ENCODE results near the gene RAMACL. TPM values are rescaled to one million over a fixed set of nuclear protein-coding genes. Genes with fewer than 3 reads are reported as not detected.
A peak's percentile ranks its signal among the peaks of the same experiment; 100 is the strongest.

RAMACL gene
- total RNA-seq, 6 experiments from 2014 or later: 0.19 to 1.4 (median 0.65) TPM

- TF ChIP-seq CTCF (IDR thresholded peaks at IDR 0.05) (no peak), POLR2A (IDR thresholded peaks at IDR 0.05) (no peak)
- 64% methylated on average over 4 of the region's 4 CpGs for WGBS (ENCODE audit: insufficient coverage, low coverage, low lambda C conversion rate, missing lambda C conversion rate)
- Histone ChIP-seq H3K4me3 (no peak overlapping the region), H3K36me3 (no peaks in the 10 kb centered on the region), H3K4me1 (peaks cover 0 to 6% (median 0%) of the 10 kb centered on the region in 4 donors), H3K27me3 (no peaks in the 10 kb centered on the region), H3K9me3 (no peaks in the 10 kb centered on the region), H3K27ac (no peak overlapping the region)
- ATAC-seq (no peak), DNase-seq (no peak)
- intact Hi-C loops (cut with DNase I): no loop called here
Observed at GRCh38 chr6:166589337-166589731, 2.9 kb upstream of the RAMACL start.

GRCh38 chr6:166588691-166589336, 2.3 kb upstream of the RAMACL start:
- intact Hi-C loops (cut with DNase I): no loop called here
- peaks cover 0 to 6% (median 0%) of the 10 kb centered on the region in 4 donors for H3K4me1 ChIP-seq
- no peak overlapping the region for H3K4me3 ChIP-seq
- DNase-seq: no peak
- 58% methylated on average over 11 of the region's 11 CpGs for WGBS (ENCODE audit: insufficient coverage, low coverage, low lambda C conversion rate, missing lambda C conversion rate)
- no peaks in the 10 kb centered on the region for H3K9me3 ChIP-seq
- ATAC-seq: peak in 2 of 4 donors; percentile 16 to 24
- no peak overlapping the region for H3K27ac ChIP-seq
- H3K36me3 ChIP-seq: no peaks in the 10 kb centered on the region
- no peaks in the 10 kb centered on the region for H3K27me3 ChIP-seq
- TF ChIP-seq CTCF (IDR thresholded peaks at IDR 0.05) (no peak), POLR2A (IDR thresholded peaks at IDR 0.05) (no peak)

GRCh38 chr6:166587631-166588413, 1.3 kb upstream of the RAMACL start:
- no peak for TF ChIP-seq CTCF (IDR thresholded peaks at IDR 0.05)
- TF ChIP-seq POLR2A (IDR thresholded peaks at IDR 0.05): no peak
- DNase-seq (no peak), ATAC-seq (peak in 2 of 4 donors; percentile 36)
- H3K27ac ChIP-seq: no peak overlapping the region
- no peak overlapping the region for H3K4me3 ChIP-seq
- peaks cover 0 to 6% (median 0%) of the 10 kb centered on the region in 4 donors for H3K4me1 ChIP-seq
- H3K9me3 ChIP-seq: no peaks in the 10 kb centered on the region
- 57% methylated on average over 10 of the region's 10 CpGs for WGBS (ENCODE audit: insufficient coverage, low coverage, low lambda C conversion rate, missing lambda C conversion rate)
- no peaks in the 10 kb centered on the region for H3K27me3 ChIP-seq
- intact Hi-C loops (cut with DNase I): no loop called here
- no peaks in the 10 kb centered on the region for H3K36me3 ChIP-seq

GRCh38 chr6:166584853-166585429, 1.5 kb downstream of the RAMACL start:
- WGBS (ENCODE audit: insufficient coverage, low coverage, low lambda C conversion rate, missing lambda C conversion rate): 68% methylated on average over 11 of the region's 12 CpGs
- DNase-seq (no peak), ATAC-seq (no peak)
- no peaks in the 10 kb centered on the region for H3K9me3 ChIP-seq
- H3K36me3 ChIP-seq: no peaks in the 10 kb centered on the region
- intact Hi-C loops (cut with DNase I): no loop called here
- no peaks in the 10 kb centered on the region for H3K27me3 ChIP-seq
- no peak overlapping the region for H3K27ac ChIP-seq
- H3K4me1 ChIP-seq: peaks cover 0 to 2% (median 0%) of the 10 kb centered on the region in 4 donors
- H3K4me3 ChIP-seq: no peak overlapping the region
- TF ChIP-seq CTCF (IDR thresholded peaks at IDR 0.05) (no peak), POLR2A (IDR thresholded peaks at IDR 0.05) (no peak)
